MCF 10A (cell line): ENCODE results near the gene ABTB1. TPM values are rescaled to one million over a fixed set of nuclear protein-coding genes. Genes with fewer than 3 reads are reported as not detected.

Source experiments
- BruUV-seq: library from RNA; stranded (reverse); fragments of 400-500 nt; replicated peaks from 2 replicates; lab custom pipeline; 2021; lab: Mats Ljungman, UMichigan
- CTCF ChIA-PET: fragments of 300-600 bp; sonication (Branson Sonifier 250); formaldehyde crosslinking; extraction: SDS; loops from one replicate; lab custom pipeline; 2021; ENCODE audit warnings: antibody characterized with exemption, inconsistent platforms; lab: Yijun Ruan, JAX
- POLR2A ChIA-PET: fragments of 300-600, 350-650 bp; sonication (Branson Sonifier 250); formaldehyde crosslinking; extraction: SDS; loops from one replicate; lab custom pipeline; 2020; ENCODE audit warnings: antibody characterized with exemption, inconsistent platforms; lab: Yijun Ruan, JAX
- DNase-seq: peaks from one replicate; pipeline ENCODE4 v3.0.0-alpha.2; 2018; ENCODE audit not compliant: unreplicated experiment
- H3K27ac Mint-ChIP-seq: one replicate; pipeline ENCODE4 v1.8.0; 2022; ENCODE audit warnings: mild to moderate bottlenecking, low read depth, mixed read lengths; ENCODE audit not compliant: unreplicated experiment
- H3K27me3 Mint-ChIP-seq: one replicate; pipeline ENCODE4 v1.8.0; 2022; ENCODE audit warnings: mixed read lengths; ENCODE audit not compliant: insufficient read depth, unreplicated experiment
- H3K36me3 Mint-ChIP-seq: one replicate; pipeline ENCODE4 v1.8.0; 2022; ENCODE audit warnings: mild to moderate bottlenecking, moderate library complexity, mixed read lengths; ENCODE audit not compliant: insufficient read depth, unreplicated experiment
- H3K4me1 Mint-ChIP-seq: one replicate; pipeline ENCODE4 v1.8.0; 2022; ENCODE audit warnings: mixed read lengths; ENCODE audit not compliant: insufficient read depth, unreplicated experiment
- H3K4me3 Mint-ChIP-seq: one replicate; pipeline ENCODE4 v1.8.0; 2022; ENCODE audit warnings: mild to moderate bottlenecking, moderate library complexity, mixed read lengths; ENCODE audit not compliant: unreplicated experiment
- H3K9me3 Mint-ChIP-seq: one replicate; pipeline ENCODE4 v1.8.0; 2022; ENCODE audit warnings: mixed read lengths; ENCODE audit not compliant: unreplicated experiment
- intact Hi-C: fragments of 100-400 bp; cut with micrococcal nuclease; formaldehyde crosslinking; loops from 2 replicates; pipeline ENCODE4 v1.14.1; 2022
- total RNA-seq: library from RNA; stranded (reverse); gene quantifications from 2 replicates; pipeline ENCODE4 v1.2.3, GENCODE V29; 2022
- TF ChIP-seq, protein P1 (sequence below): fragments of 200-600 bp; IDR thresholded peaks from one replicate; pipeline ENCODE4 v1.8.0; 2022; ENCODE audit warnings: antibody characterized with exemption, mild to moderate bottlenecking; ENCODE audit not compliant: unreplicated experiment

The ABTB1 gene
- total RNA-seq, 1 experiment from 2014 or later: 9.7 TPM

GRCh38 chr3:127723011-127723567, 50.3 kb downstream of the ABTB1 start:
- peaks cover 7% of the 10 kb centered on the region for H3K9me3 Mint-ChIP-seq

DNA sequence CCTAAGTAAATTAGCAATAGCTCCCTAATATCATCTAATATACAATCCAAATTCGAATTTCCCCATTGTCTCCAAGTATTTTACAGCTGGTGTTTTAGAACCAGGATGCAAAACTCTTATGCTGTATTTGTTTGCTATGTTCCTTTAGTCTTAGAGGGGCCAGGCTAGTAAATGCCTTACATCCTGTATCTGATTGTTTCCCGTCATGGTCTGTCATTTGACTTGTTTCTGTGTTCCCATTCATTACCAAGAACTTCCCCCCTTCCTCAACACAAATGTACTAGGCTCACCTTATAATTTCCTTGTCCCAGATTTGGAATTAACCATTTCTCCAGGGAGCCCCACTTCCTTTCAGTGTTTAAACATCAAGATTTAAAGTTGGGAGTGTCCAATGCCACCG, 54.1 kb downstream of the ABTB1 start:
- CTCF ChIA-PET: interaction anchor here (0.5 to 0.6 kb wide), 2 partner anchors 23 to 228 kb away, joined by 3 to 4 read pairs; no protein-coding TSS in a partner anchor

More at GRCh38 chr3:127723011-127723567, 50.3 kb downstream of the ABTB1 start:
- intact Hi-C loops: no loop called here
- H3K4me1 Mint-ChIP-seq: no peaks in the 10 kb centered on the region
- no peaks in the 10 kb centered on the region for H3K36me3 Mint-ChIP-seq
- POLR2A ChIA-PET: interaction anchor here (0.8 kb wide), 1 partner anchor 13 kb away, joined by 3 read pairs; no protein-coding TSS in a partner anchor
- no peak for DNase-seq
- H3K27me3 Mint-ChIP-seq: no peaks in the 10 kb centered on the region
- TF ChIP-seq, protein P1, sequence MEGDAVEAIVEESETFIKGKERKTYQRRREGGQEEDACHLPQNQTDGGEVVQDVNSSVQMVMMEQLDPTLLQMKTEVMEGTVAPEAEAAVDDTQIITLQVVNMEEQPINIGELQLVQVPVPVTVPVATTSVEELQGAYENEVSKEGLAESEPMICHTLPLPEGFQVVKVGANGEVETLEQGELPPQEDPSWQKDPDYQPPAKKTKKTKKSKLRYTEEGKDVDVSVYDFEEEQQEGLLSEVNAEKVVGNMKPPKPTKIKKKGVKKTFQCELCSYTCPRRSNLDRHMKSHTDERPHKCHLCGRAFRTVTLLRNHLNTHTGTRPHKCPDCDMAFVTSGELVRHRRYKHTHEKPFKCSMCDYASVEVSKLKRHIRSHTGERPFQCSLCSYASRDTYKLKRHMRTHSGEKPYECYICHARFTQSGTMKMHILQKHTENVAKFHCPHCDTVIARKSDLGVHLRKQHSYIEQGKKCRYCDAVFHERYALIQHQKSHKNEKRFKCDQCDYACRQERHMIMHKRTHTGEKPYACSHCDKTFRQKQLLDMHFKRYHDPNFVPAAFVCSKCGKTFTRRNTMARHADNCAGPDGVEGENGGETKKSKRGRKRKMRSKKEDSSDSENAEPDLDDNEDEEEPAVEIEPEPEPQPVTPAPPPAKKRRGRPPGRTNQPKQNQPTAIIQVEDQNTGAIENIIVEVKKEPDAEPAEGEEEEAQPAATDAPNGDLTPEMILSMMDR: no peak
- CTCF ChIA-PET: interaction anchor here (0.5 kb wide), 1 partner anchor 24 kb away, joined by 3 read pairs; no protein-coding TSS in a partner anchor
- no peak overlapping the region for H3K27ac Mint-ChIP-seq
- no peak overlapping the region for H3K4me3 Mint-ChIP-seq
- BruUV-seq: no TSS peak

GRCh38 chr3:127728417-127729015, 55.8 kb downstream of the ABTB1 start:
- intact Hi-C loops: no loop called here
- TF ChIP-seq, protein P1: no peak
- H3K4me3 Mint-ChIP-seq: no peak overlapping the region
- ChIA-PET CTCF (no interaction called here), POLR2A (no interaction called here)
- peaks cover 7% of the 10 kb centered on the region for H3K9me3 Mint-ChIP-seq
- no peak overlapping the region for H3K27ac Mint-ChIP-seq
- DNase-seq: no peak
- H3K4me1 Mint-ChIP-seq: no peaks in the 10 kb centered on the region
- H3K36me3 Mint-ChIP-seq: no peaks in the 10 kb centered on the region
- no peaks in the 10 kb centered on the region for H3K27me3 Mint-ChIP-seq
- BruUV-seq: no TSS peak

More for the DNA sequence above, 54.1 kb downstream of the ABTB1 start:
- DNase-seq: no peak
- TF ChIP-seq, protein P1: no peak
- POLR2A ChIA-PET: interaction anchor here (1.3 kb wide), 1 partner anchor 9 kb away, joined by 6 read pairs; no protein-coding TSS in a partner anchor
- Mint-ChIP-seq H3K36me3 (no peaks in the 10 kb centered on the region), H3K9me3 (peaks cover 7% of the 10 kb centered on the region), H3K4me1 (no peaks in the 10 kb centered on the region), H3K27me3 (no peaks in the 10 kb centered on the region), H3K27ac (no peak overlapping the region), H3K4me3 (no peak overlapping the region)
- intact Hi-C loops: no loop called here
- BruUV-seq: no TSS peak

- ChIA-PET POLR2A (no interaction called here), CTCF (no interaction called here)
- H3K36me3 Mint-ChIP-seq: no peaks in the 10 kb centered on the region
- H3K4me3 Mint-ChIP-seq: no peak overlapping the region
- DNase-seq: no peak
- no peak overlapping the region for H3K27ac Mint-ChIP-seq
- no peaks in the 10 kb centered on the region for H3K27me3 Mint-ChIP-seq
- intact Hi-C loops: no loop called here
- BruUV-seq: no TSS peak
- no peaks in the 10 kb centered on the region for H3K9me3 Mint-ChIP-seq
- TF ChIP-seq, protein P1: no peak
- peaks cover 4% of the 10 kb centered on the region for H3K4me1 Mint-ChIP-seq
Measured at GRCh38 chr3:127729556-127730056, 56.9 kb downstream of the ABTB1 start.
